Keratinocyte (primary cell): ENCODE measurements around the gene PCBP1. TPM values are rescaled to one million over a fixed set of nuclear protein-coding genes. Genes with fewer than 3 reads are reported as not detected.

Experiments
- DNase-seq: peaks from one replicate; pipeline ENCODE4 v3.0.0-alpha.2; 2011; ENCODE audit warnings: low read depth, missing footprints, low spot score
- FAIRE-seq: peaks from 2 replicates; lab custom pipeline; 2011; peaks lifted over from hg19 to GRCh38; lab: Jason Lieb, UNC
- H2AFZ ChIP-seq: 2 replicates; pipeline ENCODE4 v1.6.0; 2012; ENCODE audit warnings: low read length, control low read depth, inconsistent platforms; ENCODE audit not compliant: control insufficient read depth
- H3K27ac ChIP-seq: 2 replicates; pipeline ENCODE4 v1.5.1; 2011; ENCODE audit warnings: low read length; ENCODE audit not compliant: control insufficient read depth, insufficient read depth
- H3K27me3 ChIP-seq: 3 replicates; pipeline ENCODE4 v1.6.0; 2011; ENCODE audit warnings: low read length; ENCODE audit not compliant: control insufficient read depth, insufficient read depth; ENCODE audit errors: extremely low read depth
- H3K36me3 ChIP-seq, 2 experiments: 2 replicates in 1 of 2; 3 replicates in 1 of 2; pipeline ENCODE4 v1.5.1; 2011; ENCODE audit warnings: low read length in 2 of 2, mild to moderate bottlenecking in 1 of 2; ENCODE audit not compliant: control insufficient read depth in 2 of 2, insufficient read depth in 2 of 2; ENCODE audit errors: extremely low read depth in 1 of 2
- H3K4me1 ChIP-seq: 3 replicates; pipeline ENCODE4 v1.5.1; 2011; ENCODE audit warnings: low read length; ENCODE audit not compliant: control insufficient read depth, insufficient read depth; ENCODE audit errors: extremely low read depth
- H3K4me2 ChIP-seq: 3 replicates; pipeline ENCODE4 v1.6.0; 2011; ENCODE audit warnings: low read depth, low read length; ENCODE audit not compliant: control insufficient read depth, insufficient read depth; ENCODE audit errors: extremely low read depth
- H3K4me3 ChIP-seq, 3 experiments: fragments of 200-600 bp in 1 of 3; sonication (generic) in 1 of 3; 2 replicates in 2 of 3; 3 replicates in 1 of 3; pipeline ENCODE4 v1.5.1; 2011 to 2016; ENCODE audit warnings: low read length in 3 of 3, mild to moderate bottlenecking in 3 of 3, control low read depth in 2 of 3, inconsistent platforms in 1 of 3, low read depth in 1 of 3, mixed read lengths in 1 of 3, mixed run types in 1 of 3, moderate library complexity in 1 of 3; ENCODE audit not compliant: control insufficient read depth in 2 of 3, insufficient read depth in 2 of 3; ENCODE audit errors: extremely low read depth in 1 of 3
- H3K79me2 ChIP-seq: 2 replicates; pipeline ENCODE4 v1.6.0; 2012; ENCODE audit warnings: low read length; ENCODE audit not compliant: control insufficient read depth, insufficient read depth
- H3K9ac ChIP-seq: 3 replicates; pipeline ENCODE4 v1.6.0; 2011; ENCODE audit warnings: low read length; ENCODE audit not compliant: control insufficient read depth, insufficient read depth; ENCODE audit errors: extremely low read depth
- H3K9me1 ChIP-seq: 3 replicates; pipeline ENCODE4 v1.6.0; 2011; ENCODE audit warnings: low read length; ENCODE audit not compliant: control insufficient read depth, insufficient read depth; ENCODE audit errors: extremely low read depth
- H3K9me3 ChIP-seq: 2 replicates; pipeline ENCODE4 v1.5.1; 2012; ENCODE audit warnings: low read depth, low read length; ENCODE audit not compliant: control insufficient read depth
- H4K20me1 ChIP-seq: 3 replicates; pipeline ENCODE4 v1.6.0; 2011; ENCODE audit warnings: low read length; ENCODE audit not compliant: control insufficient read depth, insufficient read depth; ENCODE audit errors: extremely low read depth
- EZH2 ChIP-seq: IDR thresholded peaks from one replicate; pipeline ENCODE4 v1.6.1; 2012; ENCODE audit warnings: inconsistent platforms, mild to moderate bottlenecking, low read length, moderate library complexity
- dilution Hi-C: fragments of 300-500 bp; cut with MboI; formaldehyde crosslinking; loops from one replicate; pipeline ENCODE4 v1.7.0; 2020; ENCODE audit warnings: low sequenced_read_pairs; ENCODE audit not compliant: extremely low pct_ligation_motif_present
- polyA plus RNA-seq, 5 experiments: library from polyadenylated mRNA; depleted of rRNA in 3 of 5; stranded (reverse) in 3 of 5; stranded (forward) in 1 of 5; unstranded in 1 of 5; fragments of >200 nt; gene quantifications; 1 replicate in 1 of 5; 2 replicates in 3 of 5; 3 replicates in 1 of 5; pipeline versions ENCODE4 v1.2.1 to v1.2.3, GENCODE V29; 2011 to 2012; ENCODE audit warnings: missing spikeins in 2 of 5, low read depth in 1 of 5, low replicate concordance in 1 of 5
- TF ChIP-seq, protein P1 (sequence below), 3 experiments: IDR thresholded peaks in 1 of 3; conservative IDR thresholded peaks in 1 of 3; optimal IDR thresholded peaks in 1 of 3; 2 replicates in 2 of 3; 3 replicates in 1 of 3; pipeline versions ENCODE3 to v1.5.1; 2011; ENCODE audit warnings: low read length in 3 of 3, mild to moderate bottlenecking in 3 of 3, moderate library complexity in 2 of 3, control low read depth in 1 of 3, inconsistent platforms in 1 of 3; ENCODE audit not compliant: insufficient read depth in 2 of 3; ENCODE audit errors: extremely low read depth in 1 of 3

Gene PCBP1
- polyA plus RNA-seq, 1 donor (not counting 4 experiments of a cell fraction or from before 2014, with no cell fraction given), result 86.8 TPM

DNA sequence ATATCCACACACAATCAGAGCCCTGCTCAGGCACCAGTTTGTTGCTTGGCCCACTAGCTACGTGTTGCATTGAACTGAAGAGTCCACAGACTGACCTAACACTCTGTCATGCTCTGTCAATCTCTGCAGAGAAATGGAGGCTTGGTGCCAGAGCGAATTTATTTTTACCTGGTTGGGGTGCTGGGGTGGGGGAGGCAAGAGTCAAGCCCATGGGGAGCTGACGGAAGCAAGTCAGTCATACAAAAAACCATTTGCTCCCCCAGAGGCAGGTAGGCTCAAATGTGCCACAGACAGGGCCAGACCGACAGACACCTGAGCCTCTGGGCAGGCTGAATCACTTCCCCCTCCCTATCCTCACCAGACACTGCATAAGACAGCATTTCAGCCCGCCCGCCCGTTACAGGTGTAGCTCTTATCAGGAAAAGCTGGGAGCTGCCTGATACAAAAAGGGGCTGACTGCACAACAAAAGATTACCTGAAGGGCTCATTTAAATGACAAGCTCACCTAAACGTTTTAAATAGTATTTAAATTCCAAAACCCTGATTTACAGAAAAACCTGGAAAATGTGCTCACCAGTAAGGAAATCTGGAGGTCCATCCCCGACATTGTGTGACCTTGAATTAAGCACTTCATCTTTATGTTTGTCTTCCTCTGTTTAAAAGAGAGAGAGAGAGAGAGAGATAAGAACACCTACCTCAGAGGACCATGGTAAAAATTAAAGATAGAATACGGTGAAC is 2.1 kb upstream of the PCBP1 start:
- Histone ChIP-seq H3K4me1 (peaks cover 58% of the 10 kb centered on the region), H2AFZ (no peak overlapping the region), H3K36me3 (peaks cover 0 to 14% of the 10 kb centered on the region in 2 experiments), H3K79me2 (peaks cover 25% of the 10 kb centered on the region), H4K20me1 (peaks cover 3% of the 10 kb centered on the region), H3K9me3 (no peaks in the 10 kb centered on the region), H3K9ac (peak overlapping the region; percentile 99), H3K4me3 (peak overlapping the region in 1 of 3 experiments; percentile 13), H3K4me2 (peak overlapping the region; percentile 93), H3K27me3 (no peaks in the 10 kb centered on the region), H3K27ac (peak overlapping the region; percentile 100), H3K9me1 (no peaks in the 10 kb centered on the region)
- dilution Hi-C loops, result no loop called here
- peak; percentile 58 for FAIRE-seq
- TF ChIP-seq, protein P1, sequence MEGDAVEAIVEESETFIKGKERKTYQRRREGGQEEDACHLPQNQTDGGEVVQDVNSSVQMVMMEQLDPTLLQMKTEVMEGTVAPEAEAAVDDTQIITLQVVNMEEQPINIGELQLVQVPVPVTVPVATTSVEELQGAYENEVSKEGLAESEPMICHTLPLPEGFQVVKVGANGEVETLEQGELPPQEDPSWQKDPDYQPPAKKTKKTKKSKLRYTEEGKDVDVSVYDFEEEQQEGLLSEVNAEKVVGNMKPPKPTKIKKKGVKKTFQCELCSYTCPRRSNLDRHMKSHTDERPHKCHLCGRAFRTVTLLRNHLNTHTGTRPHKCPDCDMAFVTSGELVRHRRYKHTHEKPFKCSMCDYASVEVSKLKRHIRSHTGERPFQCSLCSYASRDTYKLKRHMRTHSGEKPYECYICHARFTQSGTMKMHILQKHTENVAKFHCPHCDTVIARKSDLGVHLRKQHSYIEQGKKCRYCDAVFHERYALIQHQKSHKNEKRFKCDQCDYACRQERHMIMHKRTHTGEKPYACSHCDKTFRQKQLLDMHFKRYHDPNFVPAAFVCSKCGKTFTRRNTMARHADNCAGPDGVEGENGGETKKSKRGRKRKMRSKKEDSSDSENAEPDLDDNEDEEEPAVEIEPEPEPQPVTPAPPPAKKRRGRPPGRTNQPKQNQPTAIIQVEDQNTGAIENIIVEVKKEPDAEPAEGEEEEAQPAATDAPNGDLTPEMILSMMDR (optimal IDR thresholded peaks at IDR 0.05 in 1 of 3, IDR thresholded peaks at IDR 0.05 in 1 of 3, conservative IDR thresholded peaks at IDR 0.05 in 1 of 3; ENCODE audit: extremely low read depth in 1 of 3, insufficient read depth in 2 of 3, low read length in 3 of 3), result peak in 1 of 3 experiments; percentile 13
- TF ChIP-seq EZH2, result no peak
- DNase-seq, result peak; percentile 67

DNA sequence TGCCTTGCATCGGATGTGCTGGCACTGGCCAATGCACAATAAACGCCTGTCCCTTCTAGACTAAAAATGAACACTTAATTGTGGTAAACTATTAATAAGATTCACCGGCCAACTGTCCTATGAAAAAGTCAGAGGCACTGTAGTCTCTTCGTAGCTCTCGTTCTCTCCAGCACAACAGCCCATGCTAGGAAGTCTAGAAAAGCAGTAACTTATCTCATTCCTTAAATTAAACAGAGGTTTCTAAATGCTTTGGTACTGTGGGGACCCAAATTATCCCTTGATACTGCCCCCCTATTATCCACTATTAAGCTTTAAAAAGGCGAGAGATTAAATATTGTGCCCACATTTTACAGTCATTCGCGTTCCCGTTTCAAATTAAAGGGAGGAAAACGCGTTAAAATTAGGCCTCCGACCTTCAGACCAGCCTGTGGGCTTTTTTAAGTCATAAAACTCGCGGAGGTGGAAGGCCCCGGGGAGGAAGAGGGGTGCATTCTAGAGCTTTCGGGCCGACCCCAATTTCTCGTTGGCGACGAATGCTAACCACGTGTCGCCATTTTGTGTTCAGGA is 1.5 kb upstream of the PCBP1 start:
- peak overlapping the region; percentile 100 for H3K27ac ChIP-seq
- H3K79me2 ChIP-seq, result peaks cover 26% of the 10 kb centered on the region
- peak overlapping the region; percentile 92 for H2AFZ ChIP-seq
- H3K4me1 ChIP-seq, result peaks cover 52% of the 10 kb centered on the region
- H4K20me1 ChIP-seq, result peaks cover 3% of the 10 kb centered on the region
- dilution Hi-C loops, result no loop called here
- H3K36me3 ChIP-seq, result peaks cover 0 to 14% of the 10 kb centered on the region in 2 experiments
- TF ChIP-seq EZH2, result no peak
- TF ChIP-seq, protein P1 (optimal IDR thresholded peaks at IDR 0.05 in 1 of 3, IDR thresholded peaks at IDR 0.05 in 1 of 3, conservative IDR thresholded peaks at IDR 0.05 in 1 of 3; ENCODE audit: extremely low read depth in 1 of 3, insufficient read depth in 2 of 3, low read length in 3 of 3), result no peak
- H3K9me1 ChIP-seq, result no peaks in the 10 kb centered on the region
- peak overlapping the region; percentile 78 to 82 (median 82) for H3K4me3 ChIP-seq
- FAIRE-seq (no peak), DNase-seq (no peak)
- H3K27me3 ChIP-seq, result no peaks in the 10 kb centered on the region
- peak overlapping the region; percentile 99 for H3K9ac ChIP-seq
- H3K4me2 ChIP-seq, result peak overlapping the region; percentile 93
- no peaks in the 10 kb centered on the region for H3K9me3 ChIP-seq
